IMR-90 (cell line): ENCODE results near the gene NHSL2. TPM values are rescaled to one million over a fixed set of nuclear protein-coding genes. Genes with fewer than 3 reads are reported as not detected.

Experiments
- ATAC-seq: fragments of 200-7000 bp; cut with Tn5 transposase; 2 replicates; pipeline ENCODE4 v1.9.1; 2020; ENCODE audit warnings: low read depth, mild to moderate bottlenecking, moderate library complexity
- BruUV-seq: library from RNA; stranded (reverse); fragments of 400-500 nt; replicated peaks from 2 replicates; lab custom pipeline; 2021; lab: Mats Ljungman, UMichigan
- CTCF ChIA-PET: fragments of 300-600 bp; formaldehyde crosslinking; extraction: SDS; loops from one replicate; lab custom pipeline; 2021; ENCODE audit warnings: antibody characterized with exemption; lab: Yijun Ruan, JAX
- POLR2A ChIA-PET: fragments of 300-600 bp; sonication (Branson Sonifier 250); formaldehyde crosslinking; loops from one replicate; lab custom pipeline; 2022; ENCODE audit warnings: antibody characterized with exemption; ENCODE audit not compliant: unreplicated experiment; lab: Charles Lee
- DNase-seq: peaks from one replicate; pipeline ENCODE4 v3.0.0; 2013
- H2AFZ ChIP-seq: replicated peaks from 2 replicates; pipeline ENCODE3; 2013; ENCODE audit warnings: low read length, mild to moderate bottlenecking; ENCODE audit not compliant: poor library complexity
- H2AK5ac ChIP-seq: 2 replicates; pipeline ENCODE4 v1.6.1; 2013; ENCODE audit warnings: low read depth, low read length, inconsistent platforms
- H2AK9ac ChIP-seq: replicated peaks from 2 replicates; pipeline ENCODE3; 2013; ENCODE audit warnings: mild to moderate bottlenecking, low read depth, low read length, moderate library complexity; ENCODE audit not compliant: poor library complexity
- H2BK120ac ChIP-seq: 2 replicates; pipeline ENCODE4 v1.6.1; 2013; ENCODE audit warnings: low read depth, low read length, inconsistent platforms
- H2BK15ac ChIP-seq: 3 replicates; pipeline ENCODE4 v1.6.1; 2013; ENCODE audit warnings: low read depth, low read length, inconsistent platforms
- H2BK20ac ChIP-seq: 2 replicates; pipeline ENCODE4 v1.6.1; 2013; ENCODE audit warnings: low read depth, mild to moderate bottlenecking, inconsistent platforms, low read length, moderate library complexity
- H2BK5ac ChIP-seq: 2 replicates; pipeline ENCODE4 v1.6.1; 2013; ENCODE audit warnings: mild to moderate bottlenecking, low read depth, low read length, inconsistent platforms; ENCODE audit not compliant: poor library complexity, severe bottlenecking
- H3K14ac ChIP-seq: replicated peaks from 2 replicates; pipeline ENCODE4 v1.6.1; 2013; ENCODE audit warnings: low read depth, low read length, inconsistent platforms
- H3K18ac ChIP-seq: 2 replicates; pipeline ENCODE4 v1.6.1; 2013; ENCODE audit warnings: low read depth, low read length, control low read depth
- H3K23ac ChIP-seq: 2 replicates; pipeline ENCODE4 v1.6.1; 2013; ENCODE audit warnings: low read depth, low read length, inconsistent platforms
- H3K27ac ChIP-seq: 2 replicates; pipeline ENCODE4 v1.5.1; 2013; ENCODE audit warnings: mild to moderate bottlenecking, control low read depth, low read length; ENCODE audit not compliant: insufficient read depth
- H3K27me3 ChIP-seq: 2 replicates; pipeline ENCODE4 v1.6.1; 2013; ENCODE audit warnings: low read length; ENCODE audit not compliant: control insufficient read depth, insufficient read depth
- H3K36me3 ChIP-seq: 2 replicates; pipeline ENCODE4 v1.6.1; 2013; ENCODE audit warnings: low read length, mixed read lengths; ENCODE audit not compliant: control insufficient read depth, insufficient read depth
- H3K4ac ChIP-seq: 2 replicates; pipeline ENCODE4 v1.6.1; 2013; ENCODE audit warnings: low read depth, low read length, inconsistent platforms
- H3K4me1 ChIP-seq: 2 replicates; pipeline ENCODE4 v1.6.1; 2013; ENCODE audit warnings: low read length, mixed read lengths; ENCODE audit not compliant: control insufficient read depth, insufficient read depth
- H3K4me2 ChIP-seq: 2 replicates; pipeline ENCODE4 v1.6.1; 2013; ENCODE audit warnings: low read depth, mild to moderate bottlenecking, control low read depth, low read length, moderate library complexity
- H3K4me3 ChIP-seq: 2 replicates; pipeline ENCODE4 v1.5.1; 2013; ENCODE audit warnings: low read depth, mild to moderate bottlenecking, control low read depth, low read length, moderate library complexity; ENCODE audit not compliant: insufficient read depth
- H3K56ac ChIP-seq: 2 replicates; pipeline ENCODE4 v1.6.1; 2013; ENCODE audit warnings: low read length, inconsistent platforms; ENCODE audit not compliant: insufficient read depth; ENCODE audit errors: extremely low read depth
- H3K79me1 ChIP-seq, 2 experiments: 2 replicates each; pipeline ENCODE4 v1.6.1; 2013; ENCODE audit warnings: low read length in 2 of 2, inconsistent platforms in 1 of 2, low read depth in 1 of 2
- H3K9ac ChIP-seq: 2 replicates; pipeline ENCODE4 v1.6.1; 2013; ENCODE audit warnings: low read depth, low read length, control low read depth
- H3K9me1 ChIP-seq: 2 replicates; pipeline ENCODE4 v1.6.1; 2013; ENCODE audit warnings: low read length, inconsistent platforms; ENCODE audit not compliant: insufficient read depth
- H3K9me3 ChIP-seq: 2 replicates; pipeline ENCODE4 v1.6.1; 2013; ENCODE audit warnings: low read length; ENCODE audit not compliant: control insufficient read depth, insufficient read depth
- H4K20me1 ChIP-seq: 2 replicates; pipeline ENCODE4 v1.6.1; 2013; ENCODE audit warnings: low read length, inconsistent platforms; ENCODE audit not compliant: insufficient read depth
- H4K5ac ChIP-seq: 2 replicates; pipeline ENCODE4 v1.6.1; 2013; ENCODE audit warnings: mild to moderate bottlenecking, low read depth, low read length, control low read depth
- H4K8ac ChIP-seq, 2 experiments: 2 replicates each; pipeline ENCODE4 v1.6.1; 2013; ENCODE audit warnings: low read depth in 2 of 2, low read length in 2 of 2, control low read depth in 1 of 2, inconsistent platforms in 1 of 2
- H4K91ac ChIP-seq: 2 replicates; pipeline ENCODE4 v1.6.1; 2013; ENCODE audit warnings: low read depth, low read length, inconsistent platforms; ENCODE audit not compliant: insufficient read depth
- BHLHE40 ChIP-seq: fragments of 150-350 bp; IDR thresholded peaks from 2 replicates; pipeline ENCODE4 v1.6.1; 2016; ENCODE audit warnings: mild to moderate bottlenecking, low read depth, low read length
- CHD1 ChIP-seq: IDR thresholded peaks from 2 replicates; pipeline ENCODE4 v1.6.1; 2012; ENCODE audit warnings: low read depth, low read length, improper control_type of control experiment
- CTCF ChIP-seq: conservative IDR thresholded peaks from 2 replicates; pipeline ENCODE4 v1.5.1; 2012; ENCODE audit warnings: mild to moderate bottlenecking, low read depth, low read length, improper control_type of control experiment
- ELK1 ChIP-seq: fragments of 150-350 bp; IDR thresholded peaks from 2 replicates; pipeline ENCODE4 v1.6.1; 2016; ENCODE audit warnings: low read depth, mild to moderate bottlenecking, low read length, moderate library complexity, borderline replicate concordance
- MAZ ChIP-seq: IDR thresholded peaks from 2 replicates; pipeline ENCODE4 v1.6.1; 2012; ENCODE audit warnings: low read depth, mild to moderate bottlenecking, low read length, improper control_type of control experiment, moderate library complexity, borderline replicate concordance
- MXI1 ChIP-seq: IDR thresholded peaks from 2 replicates; pipeline ENCODE4 v1.6.1; 2012; ENCODE audit warnings: low read depth, mild to moderate bottlenecking, low read length, moderate library complexity, borderline replicate concordance
- NFE2L2 ChIP-seq: fragments of 150-350 bp; IDR thresholded peaks from 2 replicates; pipeline ENCODE4 v1.6.1; 2016; ENCODE audit warnings: low read depth, mild to moderate bottlenecking, low read length
- POLR2A ChIP-seq: IDR thresholded peaks from 2 replicates; pipeline ENCODE4 v1.6.1; 2012; ENCODE audit warnings: mild to moderate bottlenecking, low read depth, low read length
- RAD21 ChIP-seq: IDR thresholded peaks from 2 replicates; pipeline ENCODE4 v1.6.1; 2012; ENCODE audit warnings: low read length, improper control_type of control experiment
- SMC3 ChIP-seq: fragments of 150-350 bp; IDR thresholded peaks from 2 replicates; pipeline ENCODE4 v1.6.1; 2016; ENCODE audit warnings: low read depth, mild to moderate bottlenecking, antibody characterized with exemption, low read length, moderate library complexity
- WGBS, 2 experiments: methylation state at CpG; one replicate each; pipeline versions ENCODE4 v1.1.5 to v1.1.7; 2013; ENCODE audit warnings: missing lambda C conversion rate in 2 of 2; ENCODE audit not compliant: insufficient read length in 1 of 2; ENCODE audit errors: extremely low coverage in 2 of 2; 5-methylcytosine and 5-hydroxymethylcytosine counted together
- dilution Hi-C: fragments of 300-500 bp; cut with HindIII; formaldehyde crosslinking; loops from one replicate; pipeline ENCODE4 v1.14.3; 2018; ENCODE audit warnings: low sequenced_read_pairs; ENCODE audit not compliant: unreplicated experiment
- in situ Hi-C: fragments of 300-500 bp; cut with MboI; formaldehyde crosslinking; loops from 3 replicates; pipeline ENCODE4 v1.14.3; 2019; ENCODE audit warnings: low sequenced_read_pairs, inconsistent platforms, mixed read lengths
- intact Hi-C: fragments of 100-400 bp; cut with micrococcal nuclease; formaldehyde crosslinking; loops from 2 replicates; pipeline ENCODE4 v1.10.0; 2022
- polyA plus RNA-seq, 3 experiments: library from polyadenylated mRNA; depleted of rRNA; stranded (reverse); fragments of >200 nt; gene quantifications; 2 replicates each; pipeline ENCODE4 v1.2.3, GENCODE V29; 2012; ENCODE audit warnings: low replicate concordance in 1 of 3
- total RNA-seq: library from RNA; depleted of rRNA; stranded (reverse); fragments of >200 nt; gene quantifications from 2 replicates; pipeline ENCODE4 v1.2.3, GENCODE V29; 2012

The NHSL2 gene
- total and polyA plus RNA-seq, 2 of the 4 experiments (the other 2 are of a cell fraction) = 0.72 to 0.75 TPM

DNA sequence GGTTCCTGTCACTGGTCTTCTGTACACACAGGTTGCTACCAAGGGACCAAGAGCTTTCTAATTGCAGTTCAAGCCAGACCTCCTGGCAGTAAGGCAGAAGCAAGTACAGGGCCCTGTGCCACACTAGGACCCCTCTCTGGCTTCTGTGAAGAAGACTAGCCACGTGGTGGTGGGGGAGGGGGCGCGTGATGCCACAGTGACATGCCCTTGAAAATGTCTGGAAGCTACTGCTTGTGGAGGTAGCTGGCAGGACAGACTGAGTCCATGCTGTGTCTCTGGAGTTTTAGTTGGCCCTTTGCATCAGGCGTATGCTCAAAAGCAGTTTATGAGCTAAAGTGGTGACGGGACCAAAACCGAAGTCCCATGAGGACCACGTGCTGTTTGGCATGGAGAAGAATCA, 170.2 kb downstream of the NHSL2 start:
- BruUV-seq = no TSS peak
- H2AK5ac ChIP-seq = no peak overlapping the region
- H3K9me1 ChIP-seq = no peaks in the 10 kb centered on the region
- DNase-seq (no peak), ATAC-seq (no peak)
- no peak overlapping the region for H3K23ac ChIP-seq
- H3K18ac ChIP-seq = no peak overlapping the region
- peaks cover 63% of the 10 kb centered on the region for H3K27me3 ChIP-seq
- H2AK9ac ChIP-seq = no peak overlapping the region
- H3K9ac ChIP-seq = no peak overlapping the region
- 60% methylated on average over 4 of the region's 7 CpGs; no CpG with 5 or more reads in 1 of the 2 experiments for WGBS, 2 experiments
- no peak overlapping the region for H2BK120ac ChIP-seq
- no peaks in the 10 kb centered on the region for H3K79me1 ChIP-seq
- ChIA-PET POLR2A (no interaction called here), CTCF (no interaction called here)
- no peak overlapping the region for H4K5ac ChIP-seq
- no peak overlapping the region for H3K14ac ChIP-seq
- no peaks in the 10 kb centered on the region for H3K4me1 ChIP-seq
- TF ChIP-seq BHLHE40 (no peak), CTCF (no peak), MAZ (no peak), ELK1 (no peak), POLR2A (no peak), RAD21 (no peak), CHD1 (no peak), NFE2L2 (no peak), MXI1 (no peak), SMC3 (no peak)
- H3K4me2 ChIP-seq = no peak overlapping the region
- intact Hi-C loops (no loop called here), dilution Hi-C loops (no loop called here), in situ Hi-C loops (no loop called here)
- H3K9me3 ChIP-seq = peaks cover 1% of the 10 kb centered on the region; the same call in 1 of the 2 replicates
- no peak overlapping the region for H4K91ac ChIP-seq
- no peak overlapping the region for H4K8ac ChIP-seq
- H3K4ac ChIP-seq = no peak overlapping the region
- H2BK15ac ChIP-seq = no peak overlapping the region
- no peak overlapping the region for H2AFZ ChIP-seq
- H3K27ac ChIP-seq = no peak overlapping the region
- H2BK5ac ChIP-seq = no peak overlapping the region
- no peak overlapping the region for H3K4me3 ChIP-seq
- no peaks in the 10 kb centered on the region for H4K20me1 ChIP-seq
- no peak overlapping the region for H3K56ac ChIP-seq
- H3K36me3 ChIP-seq = no peaks in the 10 kb centered on the region
- no peak overlapping the region for H2BK20ac ChIP-seq
